ENCODE data around the gene IL11.

IL11 gene

DNA sequence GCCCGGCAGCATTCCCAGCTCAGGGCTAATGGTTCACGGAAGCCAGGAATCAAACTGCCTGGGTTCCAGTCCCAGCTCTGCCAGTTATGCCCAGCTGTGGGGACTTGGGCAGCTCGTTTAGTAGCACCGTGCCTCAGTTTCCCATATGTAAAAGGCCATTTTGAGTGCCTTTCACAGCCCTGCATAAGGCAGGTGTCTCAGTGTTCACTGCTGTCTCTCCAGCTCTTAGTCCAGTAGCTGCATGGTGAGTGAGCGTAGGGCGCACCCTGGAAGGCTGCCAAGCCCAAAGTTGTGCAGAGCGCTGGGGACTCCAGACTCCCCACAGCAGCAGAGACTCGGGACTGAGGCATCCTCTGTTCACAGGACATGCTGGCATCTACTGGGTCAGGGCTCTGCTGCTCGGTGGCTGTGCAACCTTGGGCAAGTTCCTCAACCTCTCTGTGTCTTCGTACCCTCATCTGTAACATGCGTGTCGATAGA is 21.0 kb upstream of the IL11 start:
- no peak for DNase-seq

DNA sequence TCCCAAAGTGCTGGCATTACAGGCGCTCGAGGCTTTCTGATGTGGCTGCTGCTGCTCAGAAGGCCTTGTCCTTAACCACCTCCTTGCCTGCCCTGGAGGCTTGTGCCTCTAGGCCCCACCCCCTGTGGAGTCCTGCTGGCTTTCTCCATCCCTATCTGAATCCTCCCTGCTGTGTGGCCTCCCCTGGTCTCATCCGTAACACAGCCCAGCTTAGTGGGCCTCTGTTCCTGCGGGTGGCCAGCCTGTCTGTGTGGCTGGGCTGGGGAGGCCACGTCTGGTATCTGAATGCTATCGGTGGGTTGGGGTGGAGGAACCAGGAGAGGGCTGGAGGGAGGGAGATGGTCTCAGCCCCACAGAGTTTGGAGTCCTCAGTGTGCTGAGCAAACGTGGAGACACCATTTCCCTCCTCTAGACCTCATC is 20.2 kb upstream of the IL11 start:
- DNase-seq: no peak

DNA sequence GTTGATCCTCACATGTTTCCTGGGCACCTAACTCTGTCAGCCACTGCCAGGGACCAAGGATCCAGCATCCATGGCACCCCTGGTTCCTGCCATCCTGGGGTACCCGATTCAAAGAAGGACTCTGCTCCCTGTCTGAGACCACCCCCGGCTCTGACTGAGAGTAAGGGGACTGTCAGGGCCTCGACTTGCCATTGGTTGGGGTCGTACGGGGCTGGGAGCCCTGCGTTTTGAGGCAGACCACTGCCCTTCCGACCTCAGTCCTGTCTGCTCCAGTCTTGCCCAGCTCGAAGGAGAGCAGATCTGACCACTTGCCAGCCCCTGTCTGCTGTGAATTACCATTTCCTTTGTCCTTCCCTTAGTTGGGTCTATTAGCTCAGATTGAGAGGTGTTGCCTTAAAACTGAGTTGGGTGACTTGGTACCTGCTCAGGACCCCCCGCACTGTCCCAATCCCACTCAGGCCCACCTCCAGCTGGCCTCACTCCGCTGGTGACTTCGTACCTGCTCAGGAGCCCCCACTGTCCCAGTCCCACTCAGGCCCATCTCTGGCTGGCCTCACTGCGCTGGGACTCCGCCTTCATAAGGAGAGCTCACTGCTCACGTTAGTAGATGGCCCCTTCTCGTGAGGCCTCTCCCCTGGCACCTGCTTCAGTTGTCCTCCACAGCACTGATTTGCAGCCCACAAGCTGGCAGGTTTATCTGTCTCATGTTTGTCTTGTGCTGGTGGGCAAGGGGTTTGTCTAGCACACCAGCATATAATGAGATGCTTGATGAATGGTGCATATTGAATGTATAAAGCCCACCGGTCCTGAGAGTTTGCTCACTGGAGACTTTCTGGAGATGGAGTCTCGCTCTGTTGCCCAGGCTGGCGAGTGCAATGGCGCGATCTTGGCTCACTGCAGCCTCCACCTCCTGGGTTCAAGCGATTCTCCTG is 19.4 kb upstream of the IL11 start:
- no peak for DNase-seq

DNA sequence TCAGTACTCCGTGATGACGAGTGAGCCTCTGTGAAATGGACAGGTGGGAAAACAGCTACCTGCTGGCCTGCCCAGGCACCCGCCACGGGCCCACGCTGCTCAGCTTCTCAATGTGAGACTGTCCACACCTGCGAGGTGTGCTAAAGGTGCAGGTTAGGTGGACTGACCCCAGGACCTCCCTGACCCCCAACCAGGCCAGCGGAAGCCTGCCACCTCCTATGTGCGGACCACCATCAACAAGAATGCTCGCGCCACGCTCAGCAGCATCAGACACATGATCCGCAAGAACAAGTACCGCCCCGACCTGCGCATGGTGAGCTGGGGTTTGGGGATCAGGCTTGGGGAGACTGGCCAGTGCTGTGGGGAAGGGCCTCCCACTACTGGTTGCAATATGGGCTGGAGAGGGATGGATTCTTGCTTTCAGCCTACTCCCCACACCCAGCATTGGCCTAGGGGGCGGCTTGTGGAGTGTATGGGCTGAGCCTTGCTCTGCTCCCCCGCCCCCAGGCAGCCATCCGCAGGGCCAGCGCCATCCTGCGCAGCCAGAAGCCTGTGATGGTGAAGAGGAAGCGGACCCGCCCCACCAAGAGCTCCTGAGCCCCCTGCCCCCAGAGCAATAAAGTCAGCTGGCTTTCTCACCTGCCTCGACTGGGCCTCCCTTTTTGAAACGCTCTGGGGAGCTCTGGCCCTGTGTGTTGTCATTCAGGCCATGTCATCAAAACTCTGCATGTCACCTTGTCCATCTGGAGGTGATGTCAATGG is 17.7 kb upstream of the IL11 start:
- no peak for DNase-seq

DNA sequence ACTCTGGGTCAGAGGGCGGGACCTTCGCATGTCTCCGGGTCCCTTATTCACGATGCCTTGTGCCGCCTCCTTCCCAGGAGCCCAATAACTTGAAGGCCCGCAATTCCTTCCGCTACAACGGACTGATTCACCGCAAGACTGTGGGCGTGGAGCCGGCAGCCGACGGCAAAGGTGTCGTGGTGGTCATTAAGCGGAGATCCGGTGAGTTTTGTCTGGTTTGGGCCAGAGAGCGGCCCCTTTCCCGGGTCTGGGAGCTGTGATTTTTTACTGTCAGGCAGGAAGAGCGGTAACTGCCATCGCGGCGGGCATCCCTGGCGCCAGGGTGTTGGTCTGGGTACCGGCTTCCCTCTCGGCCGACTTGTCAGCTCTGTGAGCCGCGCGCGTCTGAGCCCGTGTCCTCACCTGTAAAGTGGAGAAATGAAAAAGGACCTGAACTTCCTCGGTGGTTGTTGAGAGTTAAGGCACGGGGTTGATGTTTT is 16.3 kb upstream of the IL11 start:
- no peak for DNase-seq

DNA sequence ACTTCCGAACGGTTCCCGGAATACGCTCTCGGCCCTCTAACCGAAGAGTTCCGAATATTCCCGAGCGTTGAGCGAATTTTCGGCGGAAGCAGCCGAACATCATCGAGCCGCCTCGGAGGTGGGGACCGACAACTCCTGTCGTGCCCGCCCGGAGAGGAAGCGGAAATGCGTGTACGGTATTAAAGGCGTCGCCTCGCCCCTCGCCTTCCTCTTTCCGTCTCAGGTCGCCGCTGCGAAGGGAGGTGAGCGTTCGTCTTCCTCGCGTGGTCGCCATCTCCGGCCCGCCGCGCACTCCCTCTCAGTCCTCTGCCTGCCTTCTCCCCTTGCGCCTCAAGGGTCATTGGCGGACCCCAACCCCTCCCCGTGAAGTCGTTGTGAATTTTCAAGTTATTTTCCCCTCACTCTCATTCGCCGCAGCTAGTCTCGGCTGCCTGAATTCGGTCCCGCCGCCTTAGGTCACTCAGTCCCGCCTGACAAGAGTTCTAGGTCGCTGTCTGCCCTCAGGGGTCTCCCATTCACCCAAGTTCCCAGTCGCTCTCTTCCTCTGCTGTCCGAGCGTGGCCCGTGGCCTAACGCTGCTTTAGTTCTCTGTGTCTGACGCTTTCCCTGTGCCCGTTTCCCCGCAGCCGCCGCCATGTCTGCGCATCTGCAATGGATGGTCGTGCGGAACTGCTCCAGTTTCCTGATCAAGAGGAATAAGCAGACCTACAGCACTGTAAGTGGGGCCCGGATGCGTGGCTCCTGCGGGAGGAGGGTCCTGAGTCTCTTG is 15.6 kb upstream of the IL11 start, which contains the start of gene RPL28:
Gene RPL28, plus strand, starts transcription at position 209 of the 769 bp plus-strand sequence. Its CDS starts 426 bp downstream, at position 635.
- DNase-seq: no peak

DNA sequence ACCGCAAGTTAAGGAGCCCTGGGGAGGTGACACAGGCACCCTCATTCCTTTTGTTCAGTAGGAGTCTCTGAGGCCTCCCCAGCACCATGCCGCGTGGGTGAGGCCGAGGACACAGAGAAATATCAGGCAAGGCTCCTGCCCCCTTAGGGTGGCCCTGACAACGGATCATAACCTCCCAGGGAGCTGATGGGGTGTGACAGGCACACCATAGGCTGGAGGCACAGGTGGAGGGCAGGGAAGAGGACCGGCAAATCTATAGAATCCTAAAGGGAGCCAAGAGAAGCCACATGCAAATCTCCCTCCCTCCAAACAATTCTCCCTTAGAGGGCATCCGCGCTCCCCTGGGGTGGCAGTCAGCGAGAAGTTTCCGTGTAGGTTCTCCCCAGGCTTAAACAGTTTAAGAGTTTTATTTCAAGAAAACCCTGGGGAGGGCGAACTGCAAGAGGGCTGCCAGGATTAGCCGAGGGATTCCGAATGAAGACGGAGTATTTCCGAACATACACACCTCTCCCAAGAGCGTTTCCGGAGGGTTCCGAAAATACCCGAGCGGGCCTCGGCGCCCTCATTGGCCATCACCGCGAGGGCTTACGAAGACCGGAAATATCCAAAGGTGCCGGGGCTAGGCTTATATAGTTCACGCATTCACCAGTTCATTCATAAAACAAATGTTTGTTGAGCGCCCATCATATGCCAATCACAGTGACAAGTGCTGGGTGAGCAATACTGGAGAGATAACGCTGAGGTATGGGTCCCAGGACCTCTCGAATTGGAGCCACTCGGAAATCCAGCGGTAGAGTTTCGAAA is 14.9 kb upstream of the IL11 start:
- peak; percentile 99 for DNase-seq

DNA sequence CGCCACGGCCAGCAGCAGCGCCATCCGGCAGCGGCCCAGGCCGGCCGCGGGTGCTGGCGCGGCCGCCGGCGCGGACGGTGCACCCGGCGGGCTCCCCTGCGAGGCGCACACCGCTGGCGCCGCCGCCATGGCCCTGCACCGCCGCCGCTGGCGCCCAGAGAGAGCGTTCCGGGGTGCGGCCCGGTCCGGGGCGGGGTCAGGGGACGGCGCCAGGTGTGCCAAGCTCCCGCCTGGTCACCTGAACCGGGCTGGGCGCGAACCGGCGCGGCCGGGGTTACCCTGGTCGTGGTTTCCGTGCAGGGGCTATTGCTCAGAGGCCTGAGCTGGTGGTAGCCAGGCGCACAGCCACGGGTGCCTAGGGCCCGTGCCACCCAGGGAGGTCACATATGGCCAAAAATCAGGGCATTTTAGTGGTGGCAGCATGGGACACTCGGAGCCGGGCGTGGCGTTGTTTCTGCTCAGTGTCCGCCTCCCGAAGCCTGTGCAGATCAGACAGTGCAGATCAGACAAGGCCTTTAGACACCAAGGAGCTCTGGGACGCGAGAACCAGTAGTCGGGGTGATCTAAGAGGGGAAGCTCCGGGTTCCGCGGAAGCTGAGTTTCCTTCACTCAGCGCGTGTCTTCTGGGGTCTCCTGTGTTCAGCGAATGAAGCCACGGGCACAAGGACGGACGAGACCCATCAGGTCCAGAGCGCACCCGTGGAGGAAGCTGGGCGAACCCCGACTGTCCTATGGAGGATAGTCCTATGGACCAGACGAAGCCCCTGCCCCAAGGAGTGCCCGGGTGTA is 14.1 kb upstream of the IL11 start, which contains the start of gene TMEM238:
Gene TMEM238, minus strand, starts transcription at position 162 of the 789 bp plus-strand sequence. Its CDS starts 33 bp downstream, at position 129.
- DNase-seq: peak; percentile 72

DNA sequence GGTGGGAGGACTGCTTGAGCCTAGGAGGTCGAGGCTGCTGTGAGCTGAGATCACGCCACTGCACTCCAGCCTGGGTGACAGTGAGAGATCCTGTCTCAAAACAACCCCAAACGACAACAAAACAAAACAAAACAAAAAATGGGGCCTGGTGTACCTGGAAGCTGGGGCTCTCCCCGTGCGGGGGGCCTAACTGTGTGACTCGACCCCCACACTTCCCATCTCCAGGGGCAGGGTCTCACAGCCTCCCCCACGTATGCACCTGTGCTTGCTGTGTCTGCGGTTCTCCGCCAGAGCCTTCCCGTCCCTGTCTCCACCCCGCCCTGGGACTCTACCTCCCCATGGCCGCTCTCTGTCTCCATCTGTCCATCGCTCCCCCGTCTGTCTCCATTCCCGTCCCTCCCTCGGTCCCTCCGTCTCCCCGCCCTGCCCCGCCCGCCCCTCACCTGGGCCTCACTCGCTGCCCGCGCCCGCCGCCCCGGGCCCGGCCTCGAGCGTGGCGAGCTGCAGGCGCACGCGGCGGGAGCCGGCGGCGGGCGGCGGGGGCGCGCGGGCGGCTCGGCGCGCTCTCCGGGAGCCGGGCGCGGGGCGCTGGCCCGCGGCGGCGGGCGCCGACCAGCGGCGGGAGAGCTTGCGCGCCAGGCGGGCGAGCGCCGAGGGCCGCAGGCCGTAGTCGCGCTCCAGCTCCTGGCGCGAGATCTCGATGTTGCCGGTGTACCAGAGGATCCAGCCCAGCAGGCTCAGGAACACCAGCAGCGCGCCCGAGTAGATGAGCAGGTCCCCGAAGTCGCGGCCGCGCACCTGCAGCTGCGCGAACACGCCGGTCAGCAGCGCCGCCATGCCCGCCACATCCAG is 13.2 kb upstream of the IL11 start:
- DNase-seq: peak; percentile 82

DNA sequence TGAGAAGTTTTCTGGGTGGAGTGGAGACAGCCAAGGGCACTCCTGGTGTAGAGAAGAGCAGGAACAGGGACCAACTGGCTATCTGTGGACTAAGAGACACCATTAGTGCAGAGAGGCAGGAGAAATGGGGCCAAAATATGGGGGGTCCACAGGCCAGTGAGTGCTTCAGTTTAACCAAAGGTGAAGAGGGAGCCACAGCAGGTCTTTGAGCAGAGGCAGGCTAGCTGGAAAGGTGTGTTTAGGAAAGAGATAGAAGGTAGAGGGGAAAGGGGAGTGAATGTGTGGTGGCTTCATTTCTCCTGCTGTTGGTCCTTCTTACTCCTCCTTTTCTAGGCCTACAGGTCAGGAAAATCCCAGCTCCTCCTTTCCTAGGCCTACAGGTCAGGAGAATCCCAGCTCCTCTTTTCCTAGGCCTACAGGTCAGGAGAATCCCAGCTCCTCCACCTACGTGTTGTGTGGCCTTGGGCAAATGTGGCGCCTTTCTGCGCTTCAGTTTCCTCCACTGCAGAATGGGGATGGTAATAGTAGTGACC is 12.3 kb upstream of the IL11 start:
- DNase-seq: no peak

DNA sequence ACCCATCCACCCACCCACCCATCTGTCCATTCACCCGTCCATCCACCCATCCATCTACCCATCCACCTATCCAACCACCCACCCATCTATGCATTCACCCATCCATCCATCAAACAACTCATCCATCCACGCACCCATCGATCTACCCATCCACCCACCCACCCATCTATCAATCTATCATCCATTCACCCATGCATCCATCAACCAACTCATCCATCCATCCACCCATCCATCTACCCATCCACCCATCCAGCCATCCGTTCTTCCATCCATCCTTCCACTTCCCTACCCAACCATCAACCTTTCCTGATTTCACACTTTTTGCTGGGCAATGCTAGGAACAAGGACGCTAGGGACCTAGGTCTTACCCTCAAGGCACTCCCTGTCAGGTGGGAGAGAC is 11.8 kb upstream of the IL11 start:
- DNase-seq: no peak

DNA sequence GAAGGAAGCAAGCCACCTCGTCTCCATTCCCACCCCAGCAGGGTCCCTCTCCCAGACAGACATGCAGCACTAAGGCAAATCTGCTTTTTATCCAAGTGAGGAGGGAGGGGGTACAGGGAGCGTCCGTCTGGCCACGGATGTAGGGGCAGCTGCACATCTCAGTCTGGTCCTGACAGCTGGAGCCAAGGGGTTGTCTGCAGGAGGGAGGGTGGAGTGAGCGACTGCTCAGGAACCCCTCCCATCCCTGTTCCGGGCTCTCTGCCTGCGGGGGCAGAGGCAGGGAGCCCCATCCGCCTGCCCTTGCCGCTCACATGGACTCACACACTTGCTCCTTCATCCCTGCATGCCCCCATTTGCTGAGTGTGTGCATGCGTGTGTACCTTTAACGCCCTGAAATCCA is 8.9 kb upstream of the IL11 start:
- no peak for DNase-seq

DNA sequence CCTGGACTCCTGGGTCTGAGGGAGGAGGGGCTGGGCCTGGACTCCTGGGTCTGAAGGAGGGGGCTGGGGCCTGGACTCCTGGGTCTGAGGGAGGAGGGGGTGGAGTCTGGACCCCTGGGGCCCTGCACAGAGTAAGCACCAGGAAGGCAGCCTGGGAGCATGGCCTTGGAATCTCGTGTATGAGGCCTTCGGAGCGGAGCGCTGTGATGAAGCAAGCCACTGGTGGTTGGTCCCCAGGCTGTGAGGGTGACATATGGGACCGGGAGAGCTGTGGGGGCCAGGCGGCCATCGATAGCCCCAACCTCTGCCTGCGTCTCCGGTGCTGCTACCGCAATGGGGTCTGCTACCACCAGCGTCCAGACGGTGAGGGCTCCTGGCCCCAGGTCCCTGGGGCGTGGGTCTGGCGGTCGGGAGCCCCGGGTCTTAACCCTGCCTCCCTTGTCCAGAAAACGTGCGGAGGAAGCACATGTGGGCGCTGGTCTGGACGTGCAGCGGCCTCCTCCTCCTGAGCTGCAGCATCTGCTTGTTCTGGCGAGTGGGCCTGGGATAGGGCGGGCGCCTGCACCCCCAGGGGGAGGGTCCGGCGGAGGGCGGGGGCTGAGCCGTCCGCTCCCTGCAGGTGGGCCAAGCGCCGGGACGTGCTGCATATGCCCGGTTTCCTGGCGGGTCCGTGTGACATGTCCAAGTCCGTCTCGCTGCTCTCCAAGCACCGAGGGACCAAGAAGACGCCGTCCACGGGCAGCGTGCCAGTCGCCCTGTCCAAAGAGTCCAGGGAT is 7.3 kb upstream of the IL11 start:
- peak; percentile 52 for DNase-seq

DNA sequence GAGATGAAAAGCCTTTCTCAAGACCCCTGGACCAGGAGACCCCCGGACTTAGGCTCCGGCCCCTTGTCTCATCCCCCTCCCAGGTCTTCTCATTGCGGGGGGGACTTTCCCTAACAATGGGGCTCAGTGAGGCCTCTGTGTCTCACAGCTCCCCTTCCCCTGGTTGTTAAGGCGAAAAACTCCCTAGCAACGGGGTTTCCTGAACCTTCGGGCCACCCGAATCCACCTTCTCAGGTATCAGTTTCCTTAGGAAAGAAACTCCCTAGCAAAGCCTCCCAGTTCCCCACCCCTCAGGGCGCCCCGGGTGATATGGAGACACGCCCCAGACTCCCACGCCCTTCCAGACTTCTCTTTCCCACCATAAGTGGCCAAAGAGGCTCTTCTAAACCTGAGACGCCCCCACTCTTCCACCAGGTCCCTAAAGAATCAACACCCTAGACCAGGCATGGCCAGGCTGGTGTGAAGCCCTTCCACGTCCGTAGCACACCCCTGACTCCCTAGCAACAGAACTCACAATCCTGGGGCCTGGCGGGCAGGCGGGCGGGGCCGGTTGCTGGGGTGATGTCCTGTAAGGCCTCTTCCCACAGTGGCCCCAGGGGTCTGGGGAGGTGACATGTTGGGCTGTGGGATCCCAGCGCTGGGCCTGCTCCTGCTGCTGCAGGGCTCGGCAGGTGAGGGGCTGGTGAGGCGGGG is 6.1 kb upstream of the IL11 start, which contains the start of gene TMEM190:
Gene TMEM190, plus strand, starts transcription at position 586 of the 693 bp plus-strand sequence. Its CDS starts 28 bp downstream, at position 614.
- peak; percentile 60 for DNase-seq

DNA sequence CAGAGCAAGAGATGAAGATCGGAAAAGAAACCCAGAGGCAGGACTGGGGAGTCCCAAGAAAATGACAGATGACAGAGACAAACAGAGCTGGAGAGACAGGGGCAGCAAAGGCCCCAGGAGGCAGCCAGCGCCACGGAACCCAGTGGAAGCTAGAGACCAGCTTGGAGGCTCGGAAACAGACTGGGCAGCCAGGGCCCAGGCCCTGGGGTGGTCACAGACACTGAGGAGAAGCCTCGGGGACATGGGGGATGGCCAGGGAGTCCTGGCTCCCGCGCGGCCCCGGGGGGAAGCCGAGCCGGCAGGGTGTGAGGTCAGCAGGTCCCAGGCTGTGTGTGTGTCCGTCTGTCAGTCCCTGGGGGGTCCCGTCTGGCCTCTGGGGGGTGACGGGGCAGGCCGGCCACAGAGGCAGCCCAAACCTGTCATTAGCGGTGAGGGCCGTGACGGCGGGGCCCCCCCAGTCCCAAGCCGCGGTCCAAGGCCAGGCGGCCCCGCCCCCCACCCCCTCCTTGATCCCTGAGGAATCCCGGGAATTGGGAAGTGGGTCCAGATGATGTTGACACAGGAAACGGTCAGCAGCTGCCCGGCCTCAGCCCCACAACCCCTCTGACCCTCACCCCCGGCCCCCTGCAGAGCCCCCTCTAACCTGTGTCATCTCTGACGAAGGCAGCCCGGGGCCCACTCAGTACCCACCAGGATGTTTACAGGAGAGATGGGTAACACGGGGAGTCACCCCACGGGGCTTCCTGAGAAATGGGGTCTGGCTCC is 3.9 kb upstream of the IL11 start:
- DNase-seq: peak; percentile 51

DNA sequence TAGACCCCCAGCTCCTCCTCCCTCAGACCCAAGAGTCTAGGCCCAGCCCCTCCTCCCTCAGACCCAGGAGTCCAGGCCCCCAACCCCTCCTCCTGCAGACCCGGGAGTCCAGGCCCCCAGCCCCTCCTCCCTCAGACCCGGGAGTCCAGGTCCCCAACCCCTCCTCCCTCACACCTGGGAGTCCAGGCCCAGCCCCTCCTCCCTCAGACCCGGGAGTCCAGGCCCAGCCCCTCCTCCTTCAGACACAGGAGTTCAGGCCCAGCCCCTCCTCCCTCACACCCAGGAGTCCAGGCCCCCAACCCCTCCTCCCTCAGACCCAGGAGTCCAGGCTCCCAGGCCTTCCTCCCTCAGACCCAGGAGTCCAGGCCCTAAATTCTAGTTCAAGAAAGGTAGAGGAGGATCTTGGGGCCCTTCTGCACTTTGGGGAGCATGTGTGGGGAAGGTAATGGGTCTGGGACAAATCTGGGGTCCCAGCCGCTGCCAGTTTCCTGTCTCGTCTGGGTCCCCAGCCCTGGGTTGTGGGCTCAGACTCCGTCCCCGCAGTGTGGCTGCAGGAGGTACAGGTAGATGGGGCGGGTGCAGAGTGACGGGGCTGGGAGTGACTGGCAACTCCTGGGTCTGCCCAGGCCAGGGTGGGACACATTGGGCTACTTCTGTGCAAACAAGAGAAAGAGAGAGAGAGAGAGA is 3.2 kb upstream of the IL11 start:
- no peak for DNase-seq

Data from right kidney (tissue), 1 donor.